Measurements from ENCODE around the gene PRKAB1. TPM values are rescaled to one million over a fixed set of nuclear protein-coding genes. Genes with fewer than 3 reads are reported as not detected.
A peak's percentile ranks its signal among the peaks of the same experiment; 100 is the strongest.

Gene PRKAB1
- total RNA-seq, 1 experiment from 2014 or later: 16.2 TPM

GRCh38 chr12:119682639-119683252 lies 14.8 kb downstream of the PRKAB1 start:
- ATAC-seq: no peak; the same call in 1 of the 2 replicates
- no peaks in the 10 kb centered on the region for H3K9me3 ChIP-seq (ENCODE audit: low read length)
- TF ChIP-seq, protein P1, sequence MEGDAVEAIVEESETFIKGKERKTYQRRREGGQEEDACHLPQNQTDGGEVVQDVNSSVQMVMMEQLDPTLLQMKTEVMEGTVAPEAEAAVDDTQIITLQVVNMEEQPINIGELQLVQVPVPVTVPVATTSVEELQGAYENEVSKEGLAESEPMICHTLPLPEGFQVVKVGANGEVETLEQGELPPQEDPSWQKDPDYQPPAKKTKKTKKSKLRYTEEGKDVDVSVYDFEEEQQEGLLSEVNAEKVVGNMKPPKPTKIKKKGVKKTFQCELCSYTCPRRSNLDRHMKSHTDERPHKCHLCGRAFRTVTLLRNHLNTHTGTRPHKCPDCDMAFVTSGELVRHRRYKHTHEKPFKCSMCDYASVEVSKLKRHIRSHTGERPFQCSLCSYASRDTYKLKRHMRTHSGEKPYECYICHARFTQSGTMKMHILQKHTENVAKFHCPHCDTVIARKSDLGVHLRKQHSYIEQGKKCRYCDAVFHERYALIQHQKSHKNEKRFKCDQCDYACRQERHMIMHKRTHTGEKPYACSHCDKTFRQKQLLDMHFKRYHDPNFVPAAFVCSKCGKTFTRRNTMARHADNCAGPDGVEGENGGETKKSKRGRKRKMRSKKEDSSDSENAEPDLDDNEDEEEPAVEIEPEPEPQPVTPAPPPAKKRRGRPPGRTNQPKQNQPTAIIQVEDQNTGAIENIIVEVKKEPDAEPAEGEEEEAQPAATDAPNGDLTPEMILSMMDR (conservative IDR thresholded peaks at IDR 0.05; ENCODE audit: low read depth, low read length): no peak

DNA sequence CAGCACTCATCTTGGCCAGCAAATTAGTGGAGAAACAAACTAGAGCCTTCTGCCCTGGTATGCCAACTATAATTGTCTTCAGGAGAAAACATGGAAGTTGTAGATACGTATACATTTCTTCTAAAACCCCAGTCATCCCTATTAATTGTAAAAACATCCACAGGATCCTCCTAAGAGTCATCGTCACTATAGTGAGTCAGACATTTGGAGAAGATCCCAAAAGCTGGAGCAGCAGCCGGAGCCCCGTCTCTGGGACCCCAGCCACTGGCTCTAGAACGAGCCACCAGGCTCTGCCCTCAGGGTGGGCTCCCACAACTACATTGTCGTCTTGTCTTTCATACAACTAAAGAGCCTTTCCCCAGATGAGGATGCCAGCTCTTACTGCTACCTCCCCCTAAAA lies 15.5 kb downstream of the PRKAB1 start:
- Histone ChIP-seq H3K27ac (ENCODE audit: low read length) (peak overlapping the region; percentile 12), H3K79me2 (ENCODE audit: low read length) (no peaks in the 10 kb centered on the region), H3K9ac (ENCODE audit: low read length) (no peak overlapping the region), H2AFZ (ENCODE audit: low read length) (no peak overlapping the region), H4K20me1 (ENCODE audit: low read length) (no peaks in the 10 kb centered on the region), H3K4me2 (ENCODE audit: low read length) (no peak overlapping the region), H3K4me3 (ENCODE audit: low read length) (no peak overlapping the region), H3F3A (ENCODE audit: low read length, unreplicated experiment) (no peaks in the 10 kb centered on the region), H3K9me3 (ENCODE audit: low read length) (no peaks in the 10 kb centered on the region), H3K36me3 (ENCODE audit: low read depth, low read length) (peaks cover 44% of the 10 kb centered on the region), H3K4me1 (ENCODE audit: insufficient read depth, low read length) (peaks cover 10% of the 10 kb centered on the region), H3K9me2 (replicated peaks; ENCODE audit: low read length) (no peaks in the 10 kb centered on the region), H3K27me3 (ENCODE audit: low read length) (no peaks in the 10 kb centered on the region)
- CTCF ChIA-PET: no interaction called here
- intact Hi-C loops (cut with micrococcal nuclease): no loop called here
- TF ChIP-seq, protein P1 (conservative IDR thresholded peaks at IDR 0.05; ENCODE audit: low read depth, low read length): no peak
- TF ChIP-seq EZH2 (IDR thresholded peaks at IDR 0.05; ENCODE audit: low read length, unreplicated experiment): no peak
- no peak for TF ChIP-seq EZH2phosphoT487 (IDR thresholded peaks at IDR 0.05; ENCODE audit: borderline replicate concordance, low read length)
- ATAC-seq (peak; percentile 63), DNase-seq (peak; percentile 64)
- no TSS peak for BruUV-seq (replicated peaks)
- POLR2A ChIA-PET (ENCODE audit: unreplicated experiment): no interaction called here

More at GRCh38 chr12:119682639-119683252, 14.8 kb downstream of the PRKAB1 start:
- no TSS peak for BruUV-seq (replicated peaks)
- Histone ChIP-seq H3K79me2 (ENCODE audit: low read length) (no peaks in the 10 kb centered on the region), H3K9me2 (replicated peaks; ENCODE audit: low read length) (no peaks in the 10 kb centered on the region), H3K9ac (ENCODE audit: low read length) (no peak overlapping the region), H3K4me2 (ENCODE audit: low read length) (no peak overlapping the region), H3K36me3 (ENCODE audit: low read depth, low read length) (peaks cover 51% of the 10 kb centered on the region), H4K20me1 (ENCODE audit: low read length) (no peaks in the 10 kb centered on the region), H3K4me1 (ENCODE audit: insufficient read depth, low read length) (peaks cover 10% of the 10 kb centered on the region), H3K4me3 (ENCODE audit: low read length) (no peak overlapping the region), H3K27me3 (ENCODE audit: low read length) (no peaks in the 10 kb centered on the region), H3F3A (ENCODE audit: low read length, unreplicated experiment) (no peaks in the 10 kb centered on the region), H2AFZ (ENCODE audit: low read length) (no peak overlapping the region), H3K27ac (ENCODE audit: low read length) (peak overlapping the region; percentile 12)
- no peak for DNase-seq
- ChIA-PET CTCF (interaction anchor here (1.1 kb wide), 1 partner anchor 15 kb away, joined by 4 read pairs; the partner anchor contains the start of gene PRKAB1), POLR2A (ENCODE audit: unreplicated experiment) (no interaction called here)
- intact Hi-C loops (cut with micrococcal nuclease): no loop called here

DNA sequence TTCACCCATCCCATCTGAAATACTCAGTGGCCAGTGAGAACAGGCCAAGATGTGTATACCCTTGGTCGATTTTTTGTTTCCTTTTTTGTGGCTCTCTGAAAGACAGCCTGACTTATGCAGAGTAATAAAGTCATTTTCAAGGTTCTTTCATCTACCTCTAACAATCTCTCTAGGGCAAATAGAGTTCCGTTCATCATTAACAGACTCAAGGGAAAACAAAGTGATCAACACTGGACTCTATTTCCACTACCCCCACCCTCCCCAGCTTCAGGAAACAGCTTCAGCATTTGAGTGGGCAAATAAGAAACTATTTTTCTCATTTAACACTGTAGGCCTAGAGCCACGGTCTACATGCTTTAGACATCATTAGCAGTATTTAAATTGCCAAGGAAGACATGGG lies 15.9 kb downstream of the PRKAB1 start:
- DNase-seq (no peak), ATAC-seq (peak; percentile 14; the same call in 1 of the 2 replicates)
- Histone ChIP-seq H3K79me2 (ENCODE audit: low read length) (no peaks in the 10 kb centered on the region), H3K9ac (ENCODE audit: low read length) (no peak overlapping the region), H3K4me1 (ENCODE audit: insufficient read depth, low read length) (peaks cover 10% of the 10 kb centered on the region), H3K9me3 (ENCODE audit: low read length) (no peaks in the 10 kb centered on the region), H4K20me1 (ENCODE audit: low read length) (no peaks in the 10 kb centered on the region), H3K4me3 (ENCODE audit: low read length) (no peak overlapping the region), H3K9me2 (replicated peaks; ENCODE audit: low read length) (no peaks in the 10 kb centered on the region), H3K27me3 (ENCODE audit: low read length) (no peaks in the 10 kb centered on the region), H3K4me2 (ENCODE audit: low read length) (no peak overlapping the region), H3F3A (ENCODE audit: low read length, unreplicated experiment) (no peaks in the 10 kb centered on the region), H2AFZ (ENCODE audit: low read length) (no peak overlapping the region), H3K36me3 (ENCODE audit: low read depth, low read length) (peaks cover 40% of the 10 kb centered on the region), H3K27ac (ENCODE audit: low read length) (no peak overlapping the region)
- TF ChIP-seq, protein P1 (conservative IDR thresholded peaks at IDR 0.05; ENCODE audit: low read depth, low read length): no peak
- TF ChIP-seq EZH2phosphoT487 (IDR thresholded peaks at IDR 0.05; ENCODE audit: borderline replicate concordance, low read length) (no peak), EZH2 (IDR thresholded peaks at IDR 0.05; ENCODE audit: low read length, unreplicated experiment) (no peak)
- TSS peak; percentile 8 for BruUV-seq (replicated peaks)
- CTCF ChIA-PET: no interaction called here
- POLR2A ChIA-PET (ENCODE audit: unreplicated experiment): no interaction called here
- intact Hi-C loops (cut with micrococcal nuclease): no loop called here

Data from PC-3 (cell line).